ENCODE results near the gene IMMT.

Gene IMMT

DNA sequence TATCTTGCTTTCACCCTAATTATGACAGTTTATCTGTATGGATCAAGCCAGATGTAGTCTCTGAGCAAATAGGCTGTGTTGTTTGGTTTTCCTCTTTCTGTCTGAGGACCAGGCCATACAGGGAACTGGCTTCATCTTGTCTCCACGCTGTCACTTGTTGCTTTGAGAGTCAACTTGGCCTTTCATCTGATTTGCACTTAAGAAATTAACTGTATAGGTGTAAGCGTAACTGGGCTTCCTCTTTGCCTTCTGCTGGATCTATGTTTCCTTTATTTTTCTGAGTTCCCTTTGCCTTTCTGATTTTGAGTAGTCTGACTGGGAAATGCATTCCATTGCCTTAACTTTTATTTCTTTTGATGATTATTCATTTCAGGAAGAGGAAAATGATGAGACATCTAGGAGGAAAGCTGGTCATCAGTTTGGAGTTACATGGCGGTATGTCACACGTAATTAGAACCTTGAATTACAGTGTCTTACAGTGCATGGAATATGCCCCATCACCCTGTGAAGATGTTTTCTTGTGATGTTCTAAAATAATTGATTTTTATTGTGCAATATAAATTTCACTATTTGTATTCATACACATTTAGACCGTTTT is 71.8 kb downstream of the IMMT start:
- no peak overlapping the region for H3K4me3 ChIP-seq (ENCODE audit: low read depth, low read length)
- TF ChIP-seq, protein P1, sequence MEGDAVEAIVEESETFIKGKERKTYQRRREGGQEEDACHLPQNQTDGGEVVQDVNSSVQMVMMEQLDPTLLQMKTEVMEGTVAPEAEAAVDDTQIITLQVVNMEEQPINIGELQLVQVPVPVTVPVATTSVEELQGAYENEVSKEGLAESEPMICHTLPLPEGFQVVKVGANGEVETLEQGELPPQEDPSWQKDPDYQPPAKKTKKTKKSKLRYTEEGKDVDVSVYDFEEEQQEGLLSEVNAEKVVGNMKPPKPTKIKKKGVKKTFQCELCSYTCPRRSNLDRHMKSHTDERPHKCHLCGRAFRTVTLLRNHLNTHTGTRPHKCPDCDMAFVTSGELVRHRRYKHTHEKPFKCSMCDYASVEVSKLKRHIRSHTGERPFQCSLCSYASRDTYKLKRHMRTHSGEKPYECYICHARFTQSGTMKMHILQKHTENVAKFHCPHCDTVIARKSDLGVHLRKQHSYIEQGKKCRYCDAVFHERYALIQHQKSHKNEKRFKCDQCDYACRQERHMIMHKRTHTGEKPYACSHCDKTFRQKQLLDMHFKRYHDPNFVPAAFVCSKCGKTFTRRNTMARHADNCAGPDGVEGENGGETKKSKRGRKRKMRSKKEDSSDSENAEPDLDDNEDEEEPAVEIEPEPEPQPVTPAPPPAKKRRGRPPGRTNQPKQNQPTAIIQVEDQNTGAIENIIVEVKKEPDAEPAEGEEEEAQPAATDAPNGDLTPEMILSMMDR (IDR thresholded peaks at IDR 0.05; ENCODE audit: low read depth, low read length), result no peak

DNA sequence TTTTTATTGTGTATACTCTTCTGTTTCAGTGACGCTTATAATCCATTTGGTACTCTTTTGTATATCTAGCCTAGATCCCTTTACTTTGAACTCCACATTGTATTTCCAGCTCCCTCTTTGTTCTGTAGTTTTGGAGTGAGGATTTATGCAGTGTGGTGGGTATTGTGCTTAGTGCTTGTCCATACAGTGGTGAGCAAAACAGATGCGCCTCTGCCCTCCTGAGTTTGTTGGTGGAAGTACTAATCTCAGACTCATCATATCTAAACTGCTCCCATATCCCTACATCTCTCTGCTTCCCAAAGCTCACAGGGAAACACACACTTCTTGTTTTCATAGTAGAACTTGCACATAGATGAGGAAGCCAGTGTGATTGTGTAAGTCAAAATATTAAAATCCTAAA is 77.1 kb downstream of the IMMT start:
- no peak overlapping the region for H3K4me3 ChIP-seq (ENCODE audit: low read depth, low read length)
- TF ChIP-seq, protein P1 (IDR thresholded peaks at IDR 0.05; ENCODE audit: low read depth, low read length), result no peak

GRCh38 chr2:86107031-86107430 is 88.2 kb downstream of the IMMT start:
- TF ChIP-seq, protein P1 (IDR thresholded peaks at IDR 0.05; ENCODE audit: low read depth, low read length), result no peak

GRCh38 chr2:86105969-86106945 is 89.0 kb downstream of the IMMT start, which contains the start of gene PTCD3:
Gene PTCD3, plus strand, starts transcription at chr2:86106235. Its CDS starts 13 bp downstream, at chr2:86106248.
- TF ChIP-seq, protein P1 (IDR thresholded peaks at IDR 0.05; ENCODE audit: low read depth, low read length), result no peak
- H3K4me3 ChIP-seq (ENCODE audit: low read depth, low read length), result peak within 1 kb of the TSS; percentile 98

More at GRCh38 chr2:86107031-86107430, 88.2 kb downstream of the IMMT start:
- H3K4me3 ChIP-seq (ENCODE audit: low read depth, low read length), result peak overlapping the region; percentile 98

DNA sequence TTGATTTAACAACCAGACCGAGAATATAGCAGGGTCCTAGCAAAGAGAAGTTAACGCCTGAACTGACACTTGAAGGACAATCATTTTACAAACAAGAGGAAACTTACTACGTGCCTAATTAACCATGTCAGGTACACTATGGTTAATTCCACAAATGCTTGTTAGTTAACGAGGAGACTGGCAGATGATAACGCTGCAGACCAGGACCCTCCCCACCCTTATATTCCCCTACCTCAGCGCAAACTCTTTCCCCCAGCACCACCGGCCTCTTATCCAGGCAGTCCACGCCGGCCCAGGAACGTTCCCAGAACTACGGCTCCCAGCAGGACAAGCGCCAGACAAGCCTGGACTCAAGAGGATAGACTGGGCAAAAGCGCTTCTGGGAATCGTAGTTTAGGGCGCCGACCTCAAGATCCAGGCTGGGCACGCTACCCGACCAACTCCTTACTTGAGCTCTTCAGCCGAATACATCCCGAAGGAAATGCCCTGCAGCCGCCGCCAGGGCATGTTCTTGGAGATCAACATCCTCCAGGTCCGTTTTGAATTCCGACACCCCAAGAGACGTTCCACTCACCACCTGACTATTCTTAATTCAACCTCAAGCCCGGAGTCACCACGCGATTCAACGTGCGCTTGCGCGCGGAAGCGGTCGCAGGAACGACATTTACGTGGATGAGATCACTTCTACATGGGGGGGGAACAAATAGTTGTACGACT is 89.9 kb downstream of the IMMT start, which contains the start of gene POLR1A:
POLR1A (minus strand) TSS at position 635 of the 717 bp plus-strand sequence; CDS start at position 525, 110 bp downstream.
- TF ChIP-seq, protein P1 (IDR thresholded peaks at IDR 0.05; ENCODE audit: low read depth, low read length), result no peak
- H3K4me3 ChIP-seq (ENCODE audit: low read depth, low read length), result peak within 1 kb of the TSS; percentile 98

GRCh38 chr2:86102157-86102556 is 93.1 kb downstream of the IMMT start:
- TF ChIP-seq, protein P1 (IDR thresholded peaks at IDR 0.05; ENCODE audit: low read depth, low read length), result no peak

More at GRCh38 chr2:86102157-86102556, 93.1 kb downstream of the IMMT start:
- H3K4me3 ChIP-seq (ENCODE audit: low read depth, low read length), result no peak overlapping the region
